Ecto neural progenitor cell (in vitro differentiated cells): ENCODE results near the gene SLC23A2.

ENCODE experiments used
- DNase-seq: peaks from one replicate; pipeline ENCODE4 v3.0.0-alpha.2; 2018; ENCODE audit warnings: low spot score

The SLC23A2 gene

DNA sequence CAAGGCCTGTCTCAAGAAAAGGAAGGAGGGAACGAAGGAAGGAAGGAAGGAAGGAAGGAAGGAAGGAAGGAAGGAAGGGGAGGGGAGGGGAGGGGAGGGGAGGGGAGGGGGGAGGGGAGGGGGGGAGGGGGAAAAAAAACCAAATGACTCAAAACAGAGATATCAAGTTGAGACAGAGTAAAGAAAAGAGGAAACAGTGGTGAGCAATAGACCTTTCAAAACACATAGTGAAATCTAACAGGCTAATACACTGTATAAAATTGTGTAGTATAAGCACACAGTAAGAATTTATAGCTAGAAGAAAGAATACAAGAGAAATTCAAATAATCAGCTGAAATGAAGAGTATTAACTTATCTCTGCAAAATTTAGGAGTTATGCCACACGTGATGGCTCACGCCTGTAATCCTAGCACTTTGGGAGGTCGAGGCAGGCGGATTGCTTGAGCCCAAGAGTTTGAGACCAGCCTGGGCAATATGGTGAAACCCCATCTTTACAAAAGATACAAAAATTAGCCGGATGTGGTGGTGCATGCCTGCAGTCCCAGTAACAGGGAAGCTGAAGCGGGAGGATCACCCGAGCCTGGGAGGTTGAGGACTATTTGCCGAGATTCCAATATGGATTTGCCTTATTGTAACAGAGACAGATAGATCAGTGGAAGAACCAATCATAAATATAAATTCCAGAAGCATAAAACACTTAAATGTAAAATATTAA is 156.4 kb downstream of the SLC23A2 start:
- no peak for DNase-seq

DNA sequence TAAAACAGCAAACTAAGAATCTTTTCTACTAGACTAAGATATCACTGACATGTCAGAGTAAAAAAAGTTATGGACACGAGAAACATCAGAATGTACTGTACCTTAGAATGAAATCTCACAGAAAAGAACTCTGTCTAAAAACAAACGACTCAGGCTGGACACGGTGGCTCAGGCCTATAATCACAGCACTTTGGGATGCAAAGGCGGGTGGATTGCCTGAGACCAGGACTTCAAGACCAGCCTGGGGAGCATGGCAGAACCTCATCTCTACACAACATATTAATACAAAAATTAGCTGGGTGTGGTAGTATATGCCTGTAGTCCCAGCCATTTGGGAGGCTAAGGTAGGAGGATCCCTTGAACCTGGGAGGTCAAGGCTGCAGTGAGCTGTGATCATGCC is 157.0 kb downstream of the SLC23A2 start:
- DNase-seq: no peak

DNA sequence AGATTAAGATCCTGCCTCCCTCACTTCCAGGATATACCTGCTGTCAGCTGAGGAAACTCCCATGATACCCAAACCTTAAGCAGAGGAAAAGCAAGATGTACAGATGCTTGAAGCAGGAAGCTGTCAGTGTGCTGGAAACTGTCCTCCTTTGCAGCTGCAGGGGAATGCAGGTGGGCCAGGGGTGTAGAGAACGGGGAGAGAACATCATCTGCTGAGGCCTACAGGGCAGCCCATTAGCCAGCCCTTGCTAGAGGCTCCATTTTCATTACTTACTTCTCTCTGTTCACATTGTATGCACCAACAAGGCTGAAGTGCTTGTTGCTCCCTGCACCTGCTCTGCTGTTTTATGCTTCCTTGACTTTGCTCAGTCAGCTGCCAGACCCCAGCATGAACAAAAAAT is 160.5 kb downstream of the SLC23A2 start:
- DNase-seq: no peak

DNA sequence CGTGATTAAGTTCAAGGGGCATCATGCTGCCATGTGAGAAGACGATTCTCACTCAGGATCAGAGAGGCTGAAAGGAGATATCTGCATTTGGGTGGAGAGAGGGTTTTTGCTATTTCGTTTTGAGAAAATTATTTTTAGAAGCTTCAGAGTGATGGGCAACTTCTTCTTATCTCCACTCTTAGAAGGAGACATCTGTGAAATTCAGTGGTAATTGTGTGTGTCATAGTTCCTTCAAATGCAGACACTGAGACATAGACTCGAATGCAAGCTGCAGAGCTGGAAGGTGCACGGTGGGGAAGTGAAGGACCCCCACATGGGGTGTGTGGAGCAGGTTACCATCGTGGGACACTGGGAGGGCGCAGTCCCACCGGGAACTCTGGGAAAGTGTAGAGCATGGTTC is 162.8 kb downstream of the SLC23A2 start:
- DNase-seq: no peak

DNA sequence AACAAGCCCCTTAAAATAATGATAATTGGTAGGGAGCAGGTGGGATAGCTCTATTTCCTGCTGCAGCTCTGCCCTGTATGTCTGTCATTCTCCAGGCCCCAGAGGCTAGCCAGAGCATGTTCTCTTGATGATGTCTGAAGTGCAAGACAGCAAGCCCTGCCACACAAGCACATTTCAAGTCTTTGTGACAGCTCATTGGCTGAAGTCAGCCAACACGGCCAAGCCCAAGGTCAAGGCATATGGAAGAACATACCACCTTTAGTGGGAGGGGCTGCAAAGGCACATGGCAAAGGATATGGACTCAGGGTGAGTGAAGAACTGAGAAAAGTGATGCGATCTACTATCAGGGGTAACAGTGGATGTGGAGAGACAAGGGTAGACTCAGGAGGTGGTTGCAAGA is 163.6 kb downstream of the SLC23A2 start:
- DNase-seq: no peak

DNA sequence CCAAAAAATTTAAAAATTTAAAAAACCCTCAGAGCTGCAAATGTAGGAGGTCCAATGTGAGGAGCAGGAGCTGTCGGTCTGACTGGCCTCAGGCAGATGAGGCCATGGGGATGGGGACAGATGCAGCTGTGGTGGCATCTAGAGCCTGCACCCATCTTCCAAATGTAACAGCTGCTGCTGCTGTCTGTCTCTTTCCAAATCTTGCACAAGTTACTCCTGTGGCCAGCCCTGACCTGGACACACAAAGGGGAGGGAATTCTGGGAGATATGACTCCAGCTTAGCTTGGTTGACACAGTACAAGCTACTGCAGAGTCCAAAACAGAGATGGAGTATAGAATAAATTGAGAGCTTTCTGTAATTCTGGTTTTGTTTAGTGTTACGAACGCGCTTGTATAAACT is 164.4 kb downstream of the SLC23A2 start:
- DNase-seq: no peak

DNA sequence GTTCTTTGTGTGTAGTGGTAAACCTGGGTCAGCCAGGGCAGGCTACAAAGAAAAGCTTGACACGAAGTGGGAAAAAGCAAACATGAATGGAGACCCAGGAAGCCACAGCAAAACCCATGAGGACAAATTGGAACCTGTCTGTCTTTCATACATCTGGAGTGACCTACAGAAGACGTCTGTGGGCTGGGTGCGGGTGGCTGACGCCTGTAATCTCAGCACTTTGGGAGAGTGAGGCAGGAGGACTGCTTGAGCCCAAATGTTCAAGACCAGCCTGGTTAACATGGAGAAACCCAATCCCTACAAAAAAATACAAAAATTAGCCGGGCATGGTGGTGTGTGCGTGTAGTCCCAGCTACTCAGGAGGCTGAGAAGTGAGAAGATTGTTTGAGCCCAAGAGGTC is 164.8 kb downstream of the SLC23A2 start:
- no peak for DNase-seq

DNA sequence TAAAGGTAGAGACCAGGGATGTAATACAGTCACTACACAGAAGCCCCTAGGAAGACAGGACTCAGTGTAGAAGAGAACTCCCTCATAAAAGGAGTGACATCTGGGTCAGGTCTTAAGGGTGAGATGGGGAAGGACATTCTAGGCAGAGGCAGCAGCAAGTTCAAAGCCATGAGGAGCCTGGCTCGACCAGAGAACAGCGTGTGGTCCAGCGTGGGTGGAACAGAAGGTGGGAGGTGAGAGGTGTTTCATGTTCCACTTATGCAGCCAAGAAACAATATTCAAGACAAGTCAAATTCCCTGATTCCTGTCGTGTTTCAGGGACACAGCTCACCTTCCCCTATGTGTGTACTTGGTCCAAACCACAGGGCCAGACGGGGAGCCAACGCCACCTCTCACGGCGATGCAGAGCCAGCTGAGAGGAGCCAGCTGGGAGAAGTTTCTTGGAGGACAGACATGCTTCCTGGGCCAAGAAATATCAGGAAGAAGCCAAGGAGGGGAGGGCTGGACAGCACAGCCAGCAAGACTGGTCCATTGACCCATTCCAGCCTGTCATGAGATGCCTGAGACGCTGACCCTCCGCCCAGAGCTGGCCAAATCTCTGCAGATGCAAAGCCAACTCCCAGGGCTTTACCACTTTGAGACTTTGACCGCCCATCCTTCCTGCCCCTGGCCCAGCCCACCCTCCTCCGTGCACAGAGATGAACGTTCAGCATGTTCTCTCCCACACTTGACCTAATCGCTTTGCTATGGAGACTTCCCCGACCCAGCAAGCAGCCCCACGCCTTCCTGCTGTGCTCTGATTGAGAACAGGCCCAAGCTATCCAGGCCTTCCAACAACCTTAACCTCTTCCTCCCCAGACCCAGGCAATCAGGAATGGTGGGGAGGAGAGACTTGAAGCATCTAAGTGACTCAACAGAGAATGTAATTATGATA is 165.8 kb downstream of the SLC23A2 start:
- no peak for DNase-seq

DNA sequence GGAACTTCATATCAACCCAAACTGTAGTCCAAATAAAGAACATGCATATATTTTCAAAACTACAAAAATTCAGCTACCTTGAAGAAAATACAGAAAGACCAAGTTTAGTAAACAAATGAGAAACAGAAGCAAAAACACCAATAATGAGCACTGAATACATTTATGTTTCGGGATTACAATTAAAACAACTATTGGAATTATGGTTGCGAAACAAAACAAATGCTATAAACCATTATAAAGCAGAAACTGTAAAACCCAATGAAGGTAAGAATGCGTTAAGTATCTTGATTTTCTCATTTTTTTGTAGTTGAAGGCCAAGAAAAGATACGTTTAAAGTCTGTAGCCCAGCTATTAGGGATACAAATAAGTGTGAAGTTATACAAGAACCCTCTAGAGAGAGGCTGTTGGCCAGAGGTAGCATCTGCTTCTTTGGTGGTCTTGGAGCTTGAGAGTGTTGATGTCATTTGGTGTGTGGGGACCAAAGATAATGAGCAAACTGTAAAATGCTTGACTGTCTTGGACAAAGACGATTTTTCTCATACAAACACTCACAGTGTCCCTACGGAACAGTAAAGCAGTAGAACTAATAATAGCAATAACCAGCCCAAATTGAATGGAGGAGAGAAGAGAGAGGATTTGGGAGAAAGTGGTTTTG is 168.1 kb downstream of the SLC23A2 start:
- DNase-seq: no peak

DNA sequence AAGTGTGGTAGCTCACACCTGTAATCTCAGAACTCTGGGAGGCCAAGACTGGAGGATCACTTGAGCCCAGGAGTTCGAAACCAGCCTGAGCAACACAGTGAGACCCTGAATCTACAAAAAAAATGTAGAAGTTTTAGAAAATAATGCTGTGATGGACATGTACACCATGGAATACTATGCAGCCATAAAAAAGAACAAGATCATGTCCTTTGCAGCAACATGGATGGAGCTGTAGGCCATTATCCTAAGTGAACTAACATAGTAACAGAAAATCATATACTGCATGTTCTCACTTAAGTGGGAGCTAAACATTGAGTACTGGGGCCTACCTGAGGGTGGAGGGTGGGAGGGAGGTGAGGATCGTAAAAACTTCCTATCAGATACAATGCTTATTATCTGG is 168.8 kb downstream of the SLC23A2 start:
- no peak for DNase-seq

DNA sequence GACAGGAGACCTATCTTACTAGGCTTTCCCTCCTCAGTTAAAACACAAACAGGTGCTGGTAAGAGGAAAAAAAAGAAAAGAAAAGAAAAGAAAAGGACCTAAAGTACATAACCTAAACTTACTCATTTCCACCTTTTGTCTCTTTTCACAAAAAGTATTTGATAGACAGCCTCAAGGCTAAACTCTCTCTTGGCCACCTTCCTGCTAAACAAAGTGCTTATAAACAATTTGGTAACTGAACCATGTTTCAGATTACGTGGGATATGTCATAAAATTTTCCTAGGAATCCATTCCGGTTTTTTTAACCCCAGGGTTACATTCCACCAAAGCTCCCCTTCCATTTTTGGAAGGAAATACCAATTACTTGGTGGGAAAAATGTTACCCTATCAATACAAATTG is 170.6 kb downstream of the SLC23A2 start:
- no peak for DNase-seq

DNA sequence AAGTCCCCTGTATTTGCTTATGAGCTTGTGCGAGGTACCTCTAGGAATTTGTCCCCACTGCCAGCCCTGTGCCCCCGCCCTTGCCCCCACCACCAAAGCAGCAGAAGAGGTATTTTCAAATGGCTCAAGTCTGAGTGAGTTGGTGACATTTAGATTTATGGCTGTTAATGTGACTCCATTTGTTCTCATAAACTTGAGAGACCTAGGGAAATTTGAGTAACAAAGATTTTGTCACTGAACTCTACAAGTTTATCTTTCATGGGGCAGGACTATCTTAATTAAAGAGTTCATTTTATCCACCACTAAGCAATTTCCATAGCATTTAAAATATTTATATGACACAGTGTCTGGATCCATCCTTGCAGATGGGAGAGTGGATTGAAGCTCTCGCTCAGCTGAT is 171.1 kb downstream of the SLC23A2 start:
- DNase-seq: no peak

DNA sequence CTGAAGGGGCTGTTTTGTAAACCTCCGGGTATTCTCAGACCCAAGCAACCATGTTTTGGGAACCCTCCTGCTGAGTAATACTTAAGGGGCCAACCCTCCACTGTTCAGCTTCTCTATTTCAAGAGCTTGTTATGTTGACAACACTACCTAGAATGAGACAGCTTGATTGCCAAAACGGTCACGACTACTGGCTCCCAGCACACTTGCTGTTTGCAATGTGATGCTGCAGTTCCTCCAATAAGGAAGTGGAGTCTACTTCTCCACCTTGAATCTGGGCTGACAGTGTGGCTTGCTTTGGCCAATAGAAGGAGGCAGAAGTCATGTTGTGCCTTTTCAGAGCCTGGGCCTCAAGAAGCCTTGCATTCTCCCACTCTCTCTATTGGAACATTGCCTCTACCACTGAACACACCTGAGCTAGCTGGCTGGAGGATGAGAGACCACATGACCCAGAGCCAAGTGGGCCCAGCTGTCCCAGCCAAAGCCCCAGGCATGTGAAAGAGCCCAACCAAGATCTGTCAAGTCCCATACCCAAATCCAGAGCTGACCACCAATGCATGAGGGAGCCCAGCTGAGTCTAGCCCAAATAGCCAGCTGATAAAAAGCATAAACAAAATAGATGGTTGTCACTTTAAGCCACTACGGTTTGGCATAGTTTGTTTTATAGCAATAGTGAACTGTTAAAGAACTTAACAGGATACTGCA is 171.6 kb downstream of the SLC23A2 start:
- DNase-seq: no peak

DNA sequence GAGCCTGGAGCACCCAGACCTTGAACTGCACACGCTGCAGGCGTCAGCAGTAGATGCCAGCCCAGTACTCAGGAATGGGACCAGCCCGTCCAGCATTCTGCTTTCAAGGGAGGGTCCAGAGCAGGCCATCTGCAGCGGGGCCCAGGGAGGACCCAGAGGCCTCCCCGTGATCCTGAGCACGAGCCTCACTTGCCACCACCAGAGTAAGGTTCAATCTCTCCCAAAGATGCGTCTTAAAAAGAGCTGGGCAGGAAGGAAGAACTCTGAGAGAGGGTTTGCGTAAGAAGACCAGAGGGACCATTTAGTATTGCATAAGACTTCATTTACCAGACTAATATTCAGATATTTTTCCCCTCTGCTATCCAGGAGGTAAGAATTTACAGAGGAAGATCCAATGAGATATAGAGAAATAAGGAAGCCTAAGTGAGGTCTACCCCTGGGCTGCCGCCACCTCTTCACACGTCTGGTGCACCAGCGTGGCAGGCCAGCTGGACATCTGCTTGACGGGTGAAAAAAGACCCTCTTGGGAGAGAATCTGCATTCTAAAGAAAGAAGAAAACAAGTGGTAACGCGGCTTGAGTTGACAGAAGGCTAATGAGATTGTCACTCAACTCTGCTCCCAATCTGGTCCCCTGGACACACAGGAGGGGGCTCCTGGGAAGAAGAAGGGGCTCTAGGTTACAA is 172.3 kb downstream of the SLC23A2 start:
- DNase-seq: no peak

DNA sequence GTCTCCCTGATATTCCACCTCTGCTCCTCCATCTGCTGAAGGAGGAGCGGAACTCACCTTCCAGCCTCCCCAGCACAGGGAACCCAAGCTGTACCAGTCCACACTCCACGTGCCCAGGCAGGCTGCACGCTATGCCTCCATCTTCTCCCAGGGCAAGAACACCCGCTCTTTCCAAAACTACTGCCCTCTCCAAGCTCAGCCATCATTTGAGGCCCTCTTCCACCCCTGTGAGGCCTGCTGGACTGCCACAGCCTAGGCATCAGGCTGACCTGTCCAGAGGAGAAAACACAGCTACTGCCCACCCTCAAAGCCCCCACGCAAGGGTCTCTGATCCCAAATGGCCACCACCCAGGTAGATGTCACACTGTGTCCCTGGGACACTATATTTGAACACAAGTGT is 179.7 kb downstream of the SLC23A2 start:
- no peak for DNase-seq

DNA sequence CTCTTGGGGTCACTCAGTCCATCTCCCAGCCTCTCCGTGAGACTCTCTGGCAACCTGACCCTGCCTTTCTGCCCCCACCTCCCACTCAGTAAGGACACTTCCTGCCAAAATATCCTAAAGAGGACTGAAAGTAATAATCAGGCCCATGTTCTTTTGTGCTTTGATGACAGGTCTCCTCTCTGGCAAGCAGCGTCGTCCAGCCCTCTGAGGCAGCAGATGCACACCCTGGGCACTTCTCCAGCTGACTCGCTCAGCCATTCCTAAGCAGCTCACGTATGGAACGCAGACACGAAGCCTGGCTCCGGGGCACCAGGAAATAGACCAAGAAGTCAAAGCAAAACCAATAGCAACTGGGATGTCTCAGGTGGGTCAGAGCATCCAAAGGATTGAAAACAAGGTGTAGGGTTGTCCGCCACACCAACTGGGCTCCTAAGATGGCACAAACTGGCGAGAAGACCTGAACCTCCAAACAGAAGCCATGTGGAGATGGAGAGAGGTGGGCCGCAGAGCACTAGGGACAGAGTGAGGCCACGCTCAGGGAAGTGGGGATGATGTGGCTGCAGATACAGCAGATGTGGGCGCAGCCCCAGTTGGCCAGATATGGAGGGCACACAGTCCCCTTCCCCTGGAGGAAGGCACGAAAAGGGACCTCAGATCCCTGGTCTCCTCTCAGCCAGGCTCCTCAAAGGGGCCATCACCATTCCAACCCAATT is 180.3 kb downstream of the SLC23A2 start:
- no peak for DNase-seq

DNA sequence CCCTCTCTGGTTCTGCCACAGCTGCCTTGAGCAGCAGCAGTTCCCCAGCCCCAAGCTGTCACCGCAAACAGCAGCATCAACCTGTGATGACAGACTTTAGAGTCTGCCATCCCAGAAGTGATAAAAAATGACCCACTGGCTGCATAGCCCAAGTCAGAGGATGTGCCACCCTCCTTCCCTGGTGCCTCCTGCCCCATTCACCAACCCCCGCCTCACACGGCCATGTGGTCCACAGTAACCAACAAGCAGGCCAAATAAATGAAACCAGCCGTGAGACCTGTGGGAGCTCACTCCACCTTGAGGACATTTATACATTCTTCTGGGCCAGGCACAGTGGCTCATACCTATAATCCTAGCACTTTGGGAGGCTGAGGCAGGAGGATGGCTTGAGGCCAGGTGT is 181.4 kb downstream of the SLC23A2 start:
- no peak for DNase-seq

DNA sequence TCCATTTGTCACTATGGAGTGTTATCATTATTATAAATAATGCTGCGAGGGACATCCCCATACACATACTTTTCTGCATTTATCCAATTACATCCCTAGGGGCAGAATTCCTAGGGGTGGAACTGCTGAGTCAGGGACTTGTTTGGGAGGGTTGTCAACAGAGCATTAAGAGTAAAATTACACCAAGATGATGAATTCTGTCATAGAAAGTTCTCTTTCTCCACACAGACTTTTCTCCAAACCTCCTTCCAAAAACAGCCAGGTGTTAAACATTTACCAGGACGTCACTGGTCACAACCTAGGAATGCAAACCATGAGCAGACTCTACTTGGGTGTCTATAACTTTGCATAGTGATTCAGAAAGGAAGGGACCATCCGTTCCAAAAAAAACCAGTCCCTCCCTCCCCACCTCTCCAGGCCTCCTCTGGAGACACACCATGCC is 184.1 kb downstream of the SLC23A2 start:
- no peak for DNase-seq

DNA sequence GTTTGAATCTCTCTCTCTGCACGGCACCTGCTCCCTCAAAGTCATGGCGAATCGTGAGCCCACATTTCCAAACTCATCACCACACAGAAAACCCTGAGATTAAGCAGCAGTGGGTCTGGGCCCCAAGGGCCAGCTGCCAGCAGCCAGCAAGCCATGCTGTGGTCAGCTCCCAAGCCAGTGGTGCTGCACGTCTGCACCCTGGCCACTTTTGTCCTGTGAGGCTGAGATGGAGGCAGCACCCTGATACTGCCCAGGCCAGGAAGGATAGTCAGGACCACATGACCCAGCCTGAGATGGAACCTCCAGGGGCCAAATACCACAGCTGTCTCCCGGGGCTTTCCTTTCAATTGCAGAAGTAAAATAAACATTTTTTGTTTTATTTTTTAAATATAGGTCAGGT is 185.7 kb downstream of the SLC23A2 start:
- DNase-seq: no peak

DNA sequence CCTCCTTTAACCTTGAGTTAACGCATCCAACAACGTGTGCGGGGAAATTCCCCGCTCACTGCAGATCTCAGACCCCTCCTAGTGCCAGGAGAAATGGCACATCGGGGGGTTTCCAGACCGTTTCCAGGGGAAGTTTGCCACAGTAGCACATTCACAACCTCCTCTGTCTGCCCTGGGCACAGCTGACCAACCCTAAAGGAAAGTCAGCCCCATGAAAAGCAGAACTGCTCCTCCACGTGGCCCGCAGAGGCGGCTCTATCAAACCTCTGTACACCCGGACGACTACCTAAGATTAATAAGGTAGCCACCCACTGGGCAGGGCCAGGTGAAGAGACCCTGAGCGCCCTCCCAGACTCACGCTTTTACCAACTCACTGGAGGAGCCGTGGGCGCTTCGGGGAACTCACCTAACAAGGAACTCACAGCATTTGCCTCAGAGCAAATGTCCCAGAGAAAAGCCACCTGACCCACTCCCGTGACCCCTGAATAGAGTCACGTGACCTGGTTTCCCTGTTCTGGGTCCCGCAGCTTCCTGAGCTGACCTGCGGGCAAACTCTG is 186.5 kb downstream of the SLC23A2 start:
- DNase-seq: no peak
